PC-9 (cell line): Measurements from ENCODE around the gene NFS1. TPM values are rescaled to one million over a fixed set of nuclear protein-coding genes. Genes with fewer than 3 reads are reported as not detected.

Experiments used
- BruUV-seq: library from RNA; stranded (reverse); fragments of 400-500 nt; replicated peaks from 2 replicates; lab custom pipeline; 2021; lab: Mats Ljungman, UMichigan
- CTCF ChIA-PET: fragments of 300-600 bp; sonication (Branson Sonifier 250); formaldehyde crosslinking; loops from one replicate; lab custom pipeline; 2022; ENCODE audit warnings: antibody characterized with exemption; lab: Charles Lee
- POLR2A ChIA-PET: fragments of 300-600 bp; sonication (Branson Sonifier 250); formaldehyde crosslinking; loops from one replicate; lab custom pipeline; 2022; ENCODE audit warnings: antibody characterized with exemption; ENCODE audit not compliant: unreplicated experiment; lab: Charles Lee
- DNase-seq, 2 experiments: peaks; one replicate each; pipeline versions ENCODE4 v3.0.0 to v3.0.0-alpha.2; 2015 to 2022; ENCODE audit warnings: mixed read lengths in 1 of 2
- H2AFZ ChIP-seq: fragments of 200-600 bp; sonication (generic); 2 replicates; pipeline ENCODE4 v1.8.1; 2017; ENCODE audit warnings: antibody characterized with exemption
- H3F3A ChIP-seq: fragments of 200-600 bp; sonication (generic); 2 replicates; pipeline ENCODE4 v1.8.1; 2017; ENCODE audit warnings: antibody characterized with exemption, mild to moderate bottlenecking, low read depth; ENCODE audit not compliant: insufficient read depth
- H3K27ac ChIP-seq: fragments of 200-600 bp; sonication (generic); 2 replicates; pipeline ENCODE4 v1.6.1; 2016; ENCODE audit warnings: mixed run types
- H3K27me3 ChIP-seq: fragments of 200-600 bp; sonication (generic); 2 replicates; pipeline ENCODE4 v1.6.1; 2016; ENCODE audit warnings: low read depth, mixed run types; ENCODE audit not compliant: insufficient read depth
- H3K36me3 ChIP-seq: fragments of 200-600 bp; sonication (generic); 2 replicates; pipeline ENCODE4 v1.6.1; 2016; ENCODE audit warnings: low read depth, mixed run types
- H3K4me1 ChIP-seq: fragments of 200-600 bp; sonication (generic); replicated peaks from 2 replicates; pipeline ENCODE4 v1.6.1; 2016; ENCODE audit warnings: mixed run types; ENCODE audit not compliant: insufficient read depth
- H3K4me2 ChIP-seq: fragments of 200-600 bp; sonication (generic); 2 replicates; pipeline ENCODE4 v1.6.1; 2017; ENCODE audit warnings: mixed run types
- H3K4me3 ChIP-seq: fragments of 200-600 bp; sonication (generic); 2 replicates; pipeline ENCODE4 v1.6.1; 2016; ENCODE audit warnings: mixed run types
- H3K79me2 ChIP-seq: fragments of 200-600 bp; sonication (generic); 2 replicates; pipeline ENCODE4 v1.6.1; 2017; ENCODE audit warnings: low read depth, mixed run types
- H3K9me2 ChIP-seq: fragments of 200-600 bp; sonication (generic); 2 replicates; pipeline ENCODE4 v1.8.1; 2017; ENCODE audit warnings: mild to moderate bottlenecking; ENCODE audit not compliant: insufficient read depth
- H3K9me3 ChIP-seq: fragments of 200-600 bp; sonication (generic); 2 replicates; pipeline ENCODE4 v1.8.1; 2016; ENCODE audit warnings: low read depth; ENCODE audit not compliant: insufficient read depth
- H4K20me1 ChIP-seq: fragments of 200-600 bp; sonication (generic); 2 replicates; pipeline ENCODE4 v1.8.1; 2017; ENCODE audit not compliant: insufficient read depth
- EZH2 ChIP-seq: fragments of 200-600 bp; sonication (generic); IDR thresholded peaks from 2 replicates; pipeline ENCODE4 v1.8.0; 2017; ENCODE audit warnings: antibody characterized with exemption, low read depth
- intact Hi-C: fragments of 100-400 bp; cut with micrococcal nuclease; formaldehyde crosslinking; loops from one replicate; pipeline ENCODE4 v1.10.0; 2022; ENCODE audit not compliant: unreplicated experiment
- total RNA-seq: library from RNA; stranded (reverse); gene quantifications from 2 replicates; pipeline ENCODE4 v1.2.3, GENCODE V29; 2021
- TF ChIP-seq, protein P1 (sequence below): fragments of 200-600 bp; sonication (generic); conservative IDR thresholded peaks from 2 replicates; pipeline ENCODE4 v1.6.1; 2017; ENCODE audit warnings: mixed run types, antibody characterized with exemption, mild to moderate bottlenecking, moderate library complexity

NFS1 gene
- total RNA-seq, 1 experiment from 2014 or later, result 65.0 TPM

DNA sequence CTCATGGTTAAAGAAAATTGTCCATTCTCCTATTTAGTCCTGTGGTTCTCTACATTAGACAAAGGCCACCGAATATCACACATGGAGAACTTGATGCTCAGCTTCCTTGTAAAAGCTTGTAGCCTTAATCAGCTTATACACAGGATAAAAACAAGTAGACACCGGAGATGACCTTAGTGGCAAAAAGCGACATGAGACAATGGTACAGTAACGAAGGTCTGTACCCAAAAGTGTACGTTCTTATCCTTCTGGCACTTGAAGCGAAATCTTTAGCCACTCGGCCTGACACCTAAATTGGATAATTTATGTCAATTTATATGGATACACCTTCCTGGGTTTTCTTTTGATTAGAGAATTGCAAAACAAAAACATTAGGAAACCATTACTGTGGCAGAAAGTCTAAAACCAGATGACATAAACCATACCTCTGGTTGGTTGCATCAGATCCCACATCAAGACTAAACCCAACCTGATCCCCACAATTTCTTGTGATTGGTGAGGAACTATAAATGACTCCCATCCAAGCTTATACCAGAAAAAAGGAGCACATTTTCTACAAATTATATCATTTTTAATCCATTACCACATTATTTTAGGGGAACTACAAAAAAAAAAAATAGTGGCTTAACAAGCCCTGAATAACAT, 36.8 kb upstream of the NFS1 start:
- peaks cover 45% of the 10 kb centered on the region for H3K4me1 ChIP-seq
- no peak for TF ChIP-seq EZH2
- TF ChIP-seq, protein P1, sequence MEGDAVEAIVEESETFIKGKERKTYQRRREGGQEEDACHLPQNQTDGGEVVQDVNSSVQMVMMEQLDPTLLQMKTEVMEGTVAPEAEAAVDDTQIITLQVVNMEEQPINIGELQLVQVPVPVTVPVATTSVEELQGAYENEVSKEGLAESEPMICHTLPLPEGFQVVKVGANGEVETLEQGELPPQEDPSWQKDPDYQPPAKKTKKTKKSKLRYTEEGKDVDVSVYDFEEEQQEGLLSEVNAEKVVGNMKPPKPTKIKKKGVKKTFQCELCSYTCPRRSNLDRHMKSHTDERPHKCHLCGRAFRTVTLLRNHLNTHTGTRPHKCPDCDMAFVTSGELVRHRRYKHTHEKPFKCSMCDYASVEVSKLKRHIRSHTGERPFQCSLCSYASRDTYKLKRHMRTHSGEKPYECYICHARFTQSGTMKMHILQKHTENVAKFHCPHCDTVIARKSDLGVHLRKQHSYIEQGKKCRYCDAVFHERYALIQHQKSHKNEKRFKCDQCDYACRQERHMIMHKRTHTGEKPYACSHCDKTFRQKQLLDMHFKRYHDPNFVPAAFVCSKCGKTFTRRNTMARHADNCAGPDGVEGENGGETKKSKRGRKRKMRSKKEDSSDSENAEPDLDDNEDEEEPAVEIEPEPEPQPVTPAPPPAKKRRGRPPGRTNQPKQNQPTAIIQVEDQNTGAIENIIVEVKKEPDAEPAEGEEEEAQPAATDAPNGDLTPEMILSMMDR, result no peak
- H3K27ac ChIP-seq, result 0 out of 2 replicates have a peak overlapping the region, but pooled peaks have one; percentile 17
- H3K4me2 ChIP-seq, result 0 out of 2 replicates have a peak overlapping the region, but pooled peaks have one; percentile 11
- no TSS peak for BruUV-seq
- CTCF ChIA-PET, result no interaction called here
- intact Hi-C loops, result no loop called here
- no peak overlapping the region for H3K4me3 ChIP-seq
- no peaks in the 10 kb centered on the region for H3K9me3 ChIP-seq
- H3F3A ChIP-seq, result peaks cover 83% of the 10 kb centered on the region
- peaks cover 93% of the 10 kb centered on the region for H3K36me3 ChIP-seq
- no peak overlapping the region for H2AFZ ChIP-seq
- H4K20me1 ChIP-seq, result peaks cover 100% of the 10 kb centered on the region
- H3K79me2 ChIP-seq, result peaks cover 100% of the 10 kb centered on the region
- H3K27me3 ChIP-seq, result no peaks in the 10 kb centered on the region
- no peaks in the 10 kb centered on the region for H3K9me2 ChIP-seq
- DNase-seq, result no peak
- POLR2A ChIA-PET, result no interaction called here

DNA sequence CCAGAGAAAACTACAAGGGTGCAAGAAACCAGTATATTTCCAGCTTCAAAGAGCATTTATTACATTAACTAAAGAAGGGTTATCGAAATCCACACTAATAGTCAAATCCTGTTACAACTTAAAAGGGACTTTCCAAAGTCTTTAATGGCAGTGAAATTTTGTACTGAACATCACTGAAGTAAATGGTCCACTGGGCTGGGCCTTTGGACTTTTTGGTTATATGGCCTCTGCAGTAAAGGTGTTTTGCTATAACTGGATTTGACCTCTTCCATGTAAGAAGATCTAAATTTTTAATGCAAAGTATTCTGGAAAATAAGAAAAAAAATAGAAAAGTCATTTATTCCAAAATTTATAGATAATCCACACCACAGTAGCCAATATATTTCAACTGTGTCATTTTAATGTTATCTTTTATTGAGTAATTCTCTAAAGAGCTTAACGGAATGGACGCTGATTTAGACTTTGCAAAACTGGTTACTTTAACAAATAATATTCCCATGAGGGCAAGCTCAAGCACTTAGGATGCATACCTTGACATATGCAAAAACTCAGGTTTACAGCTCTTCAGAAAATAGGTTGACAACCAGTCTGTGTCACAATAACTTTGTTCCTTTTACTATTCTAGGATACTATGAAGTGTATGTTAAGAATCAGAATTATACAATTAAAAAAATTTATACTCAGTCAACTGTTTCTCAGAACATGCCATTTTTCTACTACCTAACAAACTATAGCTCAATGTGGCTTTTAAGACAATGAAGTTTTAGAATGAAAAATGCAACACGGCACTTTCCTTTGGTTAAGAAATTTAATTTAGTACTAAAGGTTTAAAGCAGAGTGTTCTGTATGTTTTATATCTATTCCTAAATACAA, 35.9 kb upstream of the NFS1 start:
- no peak overlapping the region for H3K4me3 ChIP-seq
- peaks cover 83% of the 10 kb centered on the region for H3F3A ChIP-seq
- peaks cover 95% of the 10 kb centered on the region for H3K36me3 ChIP-seq
- H3K4me1 ChIP-seq, result peaks cover 39% of the 10 kb centered on the region
- ChIA-PET POLR2A (interaction anchor here (0.6 kb wide), 1 partner anchor 8 kb away, joined by 5 read pairs; no protein-coding TSS in a partner anchor), CTCF (no interaction called here)
- H2AFZ ChIP-seq, result no peak overlapping the region
- no peak for DNase-seq
- BruUV-seq, result no TSS peak
- no peaks in the 10 kb centered on the region for H3K27me3 ChIP-seq
- no peaks in the 10 kb centered on the region for H3K9me3 ChIP-seq
- intact Hi-C loops, result no loop called here
- H3K79me2 ChIP-seq, result peaks cover 100% of the 10 kb centered on the region
- peaks cover 100% of the 10 kb centered on the region for H4K20me1 ChIP-seq
- TF ChIP-seq EZH2, result no peak
- TF ChIP-seq, protein P1, result no peak
- no peaks in the 10 kb centered on the region for H3K9me2 ChIP-seq
- peak overlapping the region; percentile 11; the same call in 1 of the 2 replicates for H3K4me2 ChIP-seq
- H3K27ac ChIP-seq, result 0 out of 2 replicates have a peak overlapping the region, but pooled peaks have one; percentile 17

DNA sequence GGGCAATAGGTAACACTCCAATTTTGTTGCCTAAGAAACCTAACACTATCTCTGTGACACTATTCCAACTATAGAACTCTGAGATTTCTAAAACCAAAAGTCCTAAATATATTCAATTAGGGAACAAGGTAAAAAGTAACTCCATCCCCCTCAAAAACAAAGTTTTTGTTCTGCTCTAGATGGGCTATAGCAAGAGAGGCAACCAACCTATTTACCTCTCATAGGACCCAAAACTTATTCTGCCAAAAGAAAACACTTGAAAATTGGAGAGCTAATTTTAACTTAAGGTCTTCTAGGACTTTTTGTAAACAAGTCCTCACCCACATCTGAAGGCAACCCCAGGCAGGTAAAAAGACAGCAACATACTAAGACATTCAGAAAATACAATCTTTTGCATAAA, 35.2 kb upstream of the NFS1 start:
- intact Hi-C loops, result no loop called here
- Histone ChIP-seq H3K36me3 (peaks cover 95% of the 10 kb centered on the region), H3K79me2 (peaks cover 100% of the 10 kb centered on the region), H3K9me3 (no peaks in the 10 kb centered on the region), H3K4me2 (no peak overlapping the region), H3K9me2 (no peaks in the 10 kb centered on the region), H3K27ac (no peak overlapping the region), H2AFZ (no peak overlapping the region), H3F3A (peaks cover 83% of the 10 kb centered on the region), H3K4me3 (no peak overlapping the region), H3K27me3 (no peaks in the 10 kb centered on the region), H3K4me1 (peaks cover 32% of the 10 kb centered on the region), H4K20me1 (peaks cover 100% of the 10 kb centered on the region)
- no TSS peak for BruUV-seq
- TF ChIP-seq, protein P1, result no peak
- TF ChIP-seq EZH2, result no peak
- CTCF ChIA-PET, result no interaction called here
- DNase-seq, result no peak
- POLR2A ChIA-PET, result interaction anchor here (0.6 kb wide), 2 partner anchors 9 to 193 kb away, joined by 3 to 5 read pairs; no protein-coding TSS in a partner anchor
